Tibial nerve (tissue), 4 donors: ENCODE results near the gene FNIP2. TPM values are rescaled to one million over a fixed set of nuclear protein-coding genes. Genes with fewer than 3 reads are reported as not detected.
A peak's percentile ranks its signal among the peaks of the same experiment; 100 is the strongest.

Experiments used
- DNase-seq, 2 donors: peaks; one replicate each; pipeline ENCODE4 v3.0.0-alpha.2; 2019; ENCODE audit warnings: low spot score in 2 of 2
- H3K27ac ChIP-seq, 4 donors: fragments of 200-600 bp; sonication (generic) in 3 of 4; one replicate each; pipeline ENCODE4 v1.5.1; 2017 to 2019; ENCODE audit warnings: mild to moderate bottlenecking in 1 of 4
- H3K27me3 ChIP-seq, 2 donors: fragments of 200-600 bp; sonication (generic) in 1 of 2; one replicate each; pipeline versions ENCODE4 v1.5.1 to v1.6.0; 2017 to 2019
- H3K36me3 ChIP-seq, 3 donors: fragments of 200-600 bp; sonication (generic); one replicate each; pipeline ENCODE4 v1.5.1; 2018 to 2019
- H3K4me1 ChIP-seq, 4 donors: fragments of 200-600 bp; sonication (generic) in 3 of 4; one replicate each; pipeline ENCODE4 v1.5.1; 2017 to 2019
- H3K4me3 ChIP-seq, 4 donors: fragments of 200-600 bp; sonication (generic) in 3 of 4; one replicate each; pipeline ENCODE4 v1.5.1; 2017 to 2019; ENCODE audit warnings: mild to moderate bottlenecking in 1 of 4, moderate library complexity in 1 of 4
- H3K9me3 ChIP-seq, 4 donors: fragments of 200-600 bp; sonication (generic) in 3 of 4; one replicate each; pipeline ENCODE4 v1.5.1; 2017 to 2019
- CTCF ChIP-seq, 5 experiments: fragments of 200-600 bp in 3 of 5; fragments of 450-650 bp in 2 of 5; sonication (generic) in 3 of 5; IDR thresholded peaks; one replicate each; pipeline ENCODE4 v1.5.1; 2016 to 2019; ENCODE audit warnings: antibody characterized with exemption in 5 of 5, mild to moderate bottlenecking in 3 of 5, moderate library complexity in 2 of 5
- EP300 ChIP-seq, 2 donors: sonication (generic); formaldehyde crosslinking; IDR thresholded peaks; one replicate each; pipeline ENCODE4 v1.6.1; 2017; ENCODE audit warnings: antibody characterized with exemption in 2 of 2, mild to moderate bottlenecking in 1 of 2
- POLR2A ChIP-seq, 2 donors: fragments of 450-650 bp; IDR thresholded peaks; one replicate each; pipeline ENCODE4 v1.6.1; 2017; ENCODE audit warnings: antibody characterized with exemption in 2 of 2, mild to moderate bottlenecking in 2 of 2, moderate library complexity in 2 of 2
- WGBS, 2 donors: methylation state at CpG; one replicate each; pipeline ENCODE4 v1.1.5; 2018; 5-methylcytosine and 5-hydroxymethylcytosine counted together
- total RNA-seq, 4 donors: library from RNA; depleted of rRNA; stranded (reverse); fragments of >200 nt; gene quantifications; one replicate each; pipeline ENCODE4 v1.1.0, GENCODE V29; 2016

The FNIP2 gene
- total RNA-seq, 4 donors from 2014 or later = 61.5 to 74.3 (median 69.3) TPM

- H3K27ac ChIP-seq = peak overlapping the region in 2 of 4 donors; percentile 71 to 97
- H3K4me3 ChIP-seq = no peak overlapping the region
- TF ChIP-seq CTCF (IDR thresholded peaks at IDR 0.05) (no peak), POLR2A (IDR thresholded peaks at IDR 0.05) (no peak)
- no peaks in the 10 kb centered on the region for H3K9me3 ChIP-seq
- H3K27me3 ChIP-seq = no peaks in the 10 kb centered on the region
- WGBS, 2 donors = 44 to 53% methylated on average over 2 of the region's 2 CpGs
- peaks cover 0 to 85% (median 39%) of the 10 kb centered on the region in 4 donors for H3K4me1 ChIP-seq
- no peak for DNase-seq
- no peaks in the 10 kb centered on the region for H3K36me3 ChIP-seq
These were observed 3.0 kb downstream of the FNIP2 start for GRCh38 chr4:158771776-158772175.

- TF ChIP-seq EP300 (IDR thresholded peaks at IDR 0.05) (peak in 1 of 2 donors; percentile 74), CTCF (IDR thresholded peaks at IDR 0.05) (no peak), POLR2A (IDR thresholded peaks at IDR 0.05) (no peak)
- Histone ChIP-seq H3K4me3 (peak overlapping the region in 1 of 4 donors; percentile 0), H3K4me1 (peaks cover 0 to 96% (median 63%) of the 10 kb centered on the region in 4 donors), H3K27ac (peak overlapping the region; percentile 24 to 88 (median 62)), H3K27me3 (no peaks in the 10 kb centered on the region), H3K9me3 (no peaks in the 10 kb centered on the region), H3K36me3 (no peaks in the 10 kb centered on the region)
- 7 to 8% methylated on average over 1 of the region's 1 CpG for WGBS, 2 donors
- no peak for DNase-seq
These were observed 6.3 kb downstream of the FNIP2 start for GRCh38 chr4:158775091-158775651.

GRCh38 chr4:158776106-158776505 lies 7.3 kb downstream of the FNIP2 start:
- H3K4me3 ChIP-seq = no peak overlapping the region
- no peaks in the 10 kb centered on the region for H3K27me3 ChIP-seq
- H3K9me3 ChIP-seq = no peaks in the 10 kb centered on the region
- no peak for TF ChIP-seq EP300 (IDR thresholded peaks at IDR 0.05)
- no peak for TF ChIP-seq POLR2A (IDR thresholded peaks at IDR 0.05)
- TF ChIP-seq CTCF (IDR thresholded peaks at IDR 0.05) = no peak
- peak overlapping the region in 3 of 4 donors; percentile 24 to 88 (median 78) for H3K27ac ChIP-seq
- peaks cover 0 to 86% (median 58%) of the 10 kb centered on the region in 4 donors for H3K4me1 ChIP-seq
- H3K36me3 ChIP-seq = no peaks in the 10 kb centered on the region
- whole genome bisulfite sequencing, 2 donors = 50 to 65% methylated on average over 1 of the region's 1 CpG
- no peak for DNase-seq

- Histone ChIP-seq H3K27ac (peak overlapping the region in 2 of 4 donors; percentile 78 to 88), H3K27me3 (no peaks in the 10 kb centered on the region), H3K36me3 (no peaks in the 10 kb centered on the region), H3K4me1 (peaks cover under 1 to 86% (median 48%) of the 10 kb centered on the region in 4 donors), H3K4me3 (no peak overlapping the region), H3K9me3 (no peaks in the 10 kb centered on the region)
- no peak for DNase-seq
- WGBS, 2 donors = 70 to 81% methylated on average over 6 of the region's 6 CpGs
- TF ChIP-seq POLR2A (IDR thresholded peaks at IDR 0.05) (no peak), CTCF (IDR thresholded peaks at IDR 0.05) (no peak)
These were observed 8.8 kb downstream of the FNIP2 start for GRCh38 chr4:158777423-158778155.

GRCh38 chr4:158778156-158778711 lies 9.4 kb downstream of the FNIP2 start:
- no peak overlapping the region for H3K4me3 ChIP-seq
- no peak for DNase-seq
- 83 to 84% methylated on average over 2 of the region's 2 CpGs for WGBS, 2 donors
- no peaks in the 10 kb centered on the region for H3K9me3 ChIP-seq
- TF ChIP-seq EP300 (IDR thresholded peaks at IDR 0.05) = no peak
- no peak for TF ChIP-seq POLR2A (IDR thresholded peaks at IDR 0.05)
- TF ChIP-seq CTCF (IDR thresholded peaks at IDR 0.05) = no peak
- H3K4me1 ChIP-seq = peaks cover 3 to 86% (median 52%) of the 10 kb centered on the region in 4 donors
- H3K27me3 ChIP-seq = no peaks in the 10 kb centered on the region
- H3K27ac ChIP-seq = peak overlapping the region in 2 of 4 donors; percentile 78 to 88
- no peaks in the 10 kb centered on the region for H3K36me3 ChIP-seq
